Cardiac muscle cell (in vitro differentiated cells and primary cell): Measurements from ENCODE around the gene NPIPA2. TPM values are rescaled to one million over a fixed set of nuclear protein-coding genes. Genes with fewer than 3 reads are reported as not detected.
"Not testable (repeated sequence)": the region's sequence is repeated elsewhere in the genome, so short reads cannot be mapped to it uniquely, and the experiment has no call there.

Experiments used
- DNase-seq, 2 donors: peaks; one replicate each; pipeline versions ENCODE4 v3.0.0 to v3.0.0-alpha.2; 2010 to 2017; ENCODE audit warnings: low read depth in 1 of 2, low spot score in 1 of 2
- H3K27ac ChIP-seq: fragments of 200-600 bp; sonication (generic); 2 replicates; pipeline ENCODE4 v1.5.1; 2016
- H3K27me3 ChIP-seq: fragments of 200-600 bp; sonication (generic); 2 replicates; pipeline ENCODE4 v1.6.0; 2016; ENCODE audit warnings: control low read depth
- H3K36me3 ChIP-seq: fragments of 200-600 bp; sonication (generic); 2 replicates; pipeline ENCODE4 v1.5.1; 2016; ENCODE audit warnings: control low read depth
- H3K4me1 ChIP-seq: fragments of 200-600 bp; sonication (generic); 2 replicates; pipeline ENCODE4 v1.8.1; 2017; ENCODE audit warnings: low read depth, mild to moderate bottlenecking, mixed run types
- H3K4me3 ChIP-seq: fragments of 200-600 bp; sonication (generic); 2 replicates; pipeline ENCODE4 v1.5.1; 2016; ENCODE audit warnings: mild to moderate bottlenecking
- H3K9me3 ChIP-seq: fragments of 200-600 bp; sonication (generic); 2 replicates; pipeline ENCODE4 v1.5.1; 2017; ENCODE audit warnings: low read depth, mild to moderate bottlenecking, control low read depth
- polyA plus RNA-seq: library from polyadenylated mRNA; unstranded; fragments of >200 nt; fragmentation: Nextera tagmentation; extraction: Ambion mirVana; gene quantifications from 2 replicates; pipeline ENCODE4 v1.2.1, GENCODE V29; 2016
- total RNA-seq: library from RNA; depleted of rRNA; stranded (reverse); fragments of >200 nt; gene quantifications from 2 replicates; pipeline ENCODE4 v1.2.3, GENCODE V29; 2016

NPIPA2 gene
- total RNA-seq (1.3 and 2.1 TPM in 2 replicates), polyA plus RNA-seq (2.4 and 4.0 TPM in 2 replicates)

GRCh38 chr16:14742273-14743128, at the start of gene NPIPA2:
TSS of gene NPIPA2 (plus strand) at chr16:14742533. CDS start at chr16:14748066, 5,533 bp downstream.
- not testable (repeated sequence) for H3K36me3 ChIP-seq, H3K9me3 ChIP-seq, H3K4me1 ChIP-seq, H3K4me3 ChIP-seq, H3K27me3 ChIP-seq, H3K27ac ChIP-seq, DNase-seq

- H3K9me3 ChIP-seq, H3K36me3 ChIP-seq, H3K4me3 ChIP-seq, H3K4me1 ChIP-seq, DNase-seq, H3K27ac ChIP-seq, H3K27me3 ChIP-seq: not testable (repeated sequence)
These were observed 48.2 kb upstream of the NPIPA2 start, which contains the start of gene PLA2G10 for GRCh38 chr16:14694129-14694528. TSS of gene PLA2G10 (minus strand) at chr16:14694308. CDS start at chr16:14694229, 79 bp downstream.

- not testable (repeated sequence) for H3K36me3 ChIP-seq, H3K9me3 ChIP-seq, H3K4me3 ChIP-seq, H3K27me3 ChIP-seq, H3K27ac ChIP-seq, DNase-seq, H3K4me1 ChIP-seq
These were observed 40.5 kb upstream of the NPIPA2 start for GRCh38 chr16:14701859-14702258.

- not testable (repeated sequence) for DNase-seq, H3K27ac ChIP-seq, H3K4me1 ChIP-seq, H3K4me3 ChIP-seq, H3K9me3 ChIP-seq, H3K27me3 ChIP-seq, H3K36me3 ChIP-seq
These were observed 39.7 kb upstream of the NPIPA2 start for GRCh38 chr16:14702672-14703071.

GRCh38 chr16:14703156-14704011, 38.9 kb upstream of the NPIPA2 start, which contains the start of gene NPIPA3:
TSS of gene NPIPA3 (plus strand) at chr16:14703411. CDS start at chr16:14708944, 5,533 bp downstream.
- not testable (repeated sequence) for DNase-seq, H3K27me3 ChIP-seq, H3K4me3 ChIP-seq, H3K27ac ChIP-seq, H3K4me1 ChIP-seq, H3K36me3 ChIP-seq, H3K9me3 ChIP-seq

GRCh38 chr16:14733233-14733632, 9.1 kb upstream of the NPIPA2 start:
- H3K4me3 ChIP-seq, H3K36me3 ChIP-seq, H3K27ac ChIP-seq, H3K4me1 ChIP-seq, H3K27me3 ChIP-seq, DNase-seq, H3K9me3 ChIP-seq: not testable (repeated sequence)

GRCh38 chr16:14740832-14741385, 1.4 kb upstream of the NPIPA2 start:
- not testable (repeated sequence) for H3K27ac ChIP-seq, H3K9me3 ChIP-seq, H3K36me3 ChIP-seq, DNase-seq, H3K4me3 ChIP-seq, H3K27me3 ChIP-seq, H3K4me1 ChIP-seq

- H3K4me1 ChIP-seq, H3K4me3 ChIP-seq, H3K27me3 ChIP-seq, H3K27ac ChIP-seq, H3K36me3 ChIP-seq, DNase-seq, H3K9me3 ChIP-seq: not testable (repeated sequence)
These were observed 539 bp upstream of the NPIPA2 start for GRCh38 chr16:14741794-14742193.

- DNase-seq, result not testable (repeated sequence)
These were observed 31.3 kb downstream of the NPIPA2 start for GRCh38 chr16:14773654-14774053.

GRCh38 chr16:14775624-14776023, 33.3 kb downstream of the NPIPA2 start:
- not testable (repeated sequence) for H3K36me3 ChIP-seq, H3K9me3 ChIP-seq, H3K4me3 ChIP-seq, H3K4me1 ChIP-seq, H3K27ac ChIP-seq, H3K27me3 ChIP-seq, DNase-seq

More at GRCh38 chr16:14773654-14774053, 31.3 kb downstream of the NPIPA2 start:
- H3K4me3 ChIP-seq, H3K4me1 ChIP-seq, H3K27ac ChIP-seq, H3K27me3 ChIP-seq, H3K9me3 ChIP-seq, H3K36me3 ChIP-seq: not testable (repeated sequence)

GRCh38 chr16:14776763-14777162, 34.4 kb downstream of the NPIPA2 start:
- not testable (repeated sequence) for H3K27ac ChIP-seq, H3K36me3 ChIP-seq, H3K4me3 ChIP-seq, H3K9me3 ChIP-seq, H3K4me1 ChIP-seq, H3K27me3 ChIP-seq, DNase-seq

- H3K9me3 ChIP-seq, result not testable (repeated sequence)
These were observed 37.1 kb downstream of the NPIPA2 start for GRCh38 chr16:14779368-14779877.

GRCh38 chr16:14786180-14786579, 43.8 kb downstream of the NPIPA2 start:
- DNase-seq, H3K4me1 ChIP-seq, H3K9me3 ChIP-seq, H3K27ac ChIP-seq, H3K4me3 ChIP-seq, H3K27me3 ChIP-seq, H3K36me3 ChIP-seq: not testable (repeated sequence)

More at GRCh38 chr16:14779368-14779877, 37.1 kb downstream of the NPIPA2 start:
- H3K36me3 ChIP-seq, DNase-seq, H3K27ac ChIP-seq, H3K4me1 ChIP-seq, H3K27me3 ChIP-seq, H3K4me3 ChIP-seq: not testable (repeated sequence)
